T-helper 9 cell (primary cell): ENCODE data around the gene PLXNA4.

Experiments
- DNase-seq: peaks from one replicate; pipeline ENCODE4 v3.0.0-alpha.2; 2020

The PLXNA4 gene

DNA sequence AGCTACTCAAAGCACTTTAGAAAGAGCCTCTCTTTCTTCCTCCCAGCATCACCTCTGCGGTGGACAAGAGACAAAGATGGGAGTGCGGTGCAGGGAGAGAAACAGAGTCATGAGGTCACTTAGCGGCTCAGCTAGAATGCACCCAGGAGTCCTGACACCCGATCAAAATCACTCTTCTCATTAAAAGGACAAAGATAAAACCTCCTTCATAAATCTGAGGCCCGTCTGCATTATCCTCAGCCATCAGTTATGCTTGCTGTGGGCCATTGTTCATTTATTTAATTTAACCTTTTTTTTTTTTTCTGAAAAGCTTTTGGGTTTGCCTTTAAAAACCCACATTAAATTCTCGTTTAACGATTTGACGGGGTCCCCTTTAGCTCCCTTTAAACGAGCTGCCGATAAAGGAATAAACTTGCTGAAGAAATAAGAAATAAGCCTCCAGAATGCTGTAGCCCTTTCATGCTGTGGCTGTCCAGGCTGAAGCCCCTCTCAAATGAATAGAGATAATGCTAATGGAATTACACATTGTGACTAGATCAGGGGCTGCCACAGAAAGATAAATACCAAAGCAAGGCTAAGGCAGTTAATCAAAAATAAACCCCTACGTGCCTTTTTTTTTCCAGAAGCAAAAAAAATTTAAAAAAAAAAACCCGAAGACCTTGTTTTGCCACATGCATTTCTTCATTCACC lies 16.1 kb upstream of the PLXNA4 start:
- no peak for DNase-seq

DNA sequence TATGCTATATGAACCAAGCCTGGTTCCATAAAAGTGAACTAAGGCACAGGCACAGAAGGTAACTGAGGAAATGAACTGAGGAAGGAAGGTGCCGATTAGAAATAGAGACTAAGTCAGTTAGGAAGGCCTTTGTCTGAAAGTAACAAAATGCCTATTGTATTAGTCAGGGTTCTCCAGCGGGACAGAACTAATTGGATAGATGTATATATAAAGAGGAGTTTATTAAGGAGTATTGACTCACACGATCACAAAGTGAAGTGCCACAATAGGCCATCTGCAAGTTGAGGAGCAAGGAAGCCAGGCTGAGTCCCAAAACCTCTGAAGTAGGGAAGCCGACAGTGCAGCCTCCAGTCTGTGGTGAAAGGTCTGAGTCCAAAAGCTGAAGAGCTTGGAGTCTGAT lies 13.9 kb upstream of the PLXNA4 start:
- no peak for DNase-seq

GRCh38 chr7:132588596-132588995 lies 12.3 kb upstream of the PLXNA4 start:
- DNase-seq, result no peak

GRCh38 chr7:132584796-132585494 lies 8.7 kb upstream of the PLXNA4 start:
- no peak for DNase-seq

DNA sequence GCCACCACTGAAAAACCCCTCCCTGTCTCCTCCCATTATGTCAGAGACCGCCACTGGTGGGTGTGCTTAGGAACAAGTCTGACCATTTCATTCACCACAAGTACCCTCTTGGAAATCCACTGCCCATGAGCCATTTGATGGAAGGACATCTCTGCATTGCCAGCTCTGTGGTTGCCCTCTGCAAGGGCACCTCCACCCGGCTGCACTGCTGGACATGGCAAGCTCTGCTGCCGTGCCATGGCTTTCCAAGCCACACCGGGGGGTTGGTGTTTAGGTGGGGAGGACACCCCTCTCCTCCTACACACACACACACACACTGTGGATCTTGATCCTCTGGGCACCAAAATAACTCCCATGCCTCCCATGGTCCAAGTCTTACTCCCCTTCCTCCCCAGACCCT lies 5.2 kb upstream of the PLXNA4 start:
- DNase-seq, result no peak

DNA sequence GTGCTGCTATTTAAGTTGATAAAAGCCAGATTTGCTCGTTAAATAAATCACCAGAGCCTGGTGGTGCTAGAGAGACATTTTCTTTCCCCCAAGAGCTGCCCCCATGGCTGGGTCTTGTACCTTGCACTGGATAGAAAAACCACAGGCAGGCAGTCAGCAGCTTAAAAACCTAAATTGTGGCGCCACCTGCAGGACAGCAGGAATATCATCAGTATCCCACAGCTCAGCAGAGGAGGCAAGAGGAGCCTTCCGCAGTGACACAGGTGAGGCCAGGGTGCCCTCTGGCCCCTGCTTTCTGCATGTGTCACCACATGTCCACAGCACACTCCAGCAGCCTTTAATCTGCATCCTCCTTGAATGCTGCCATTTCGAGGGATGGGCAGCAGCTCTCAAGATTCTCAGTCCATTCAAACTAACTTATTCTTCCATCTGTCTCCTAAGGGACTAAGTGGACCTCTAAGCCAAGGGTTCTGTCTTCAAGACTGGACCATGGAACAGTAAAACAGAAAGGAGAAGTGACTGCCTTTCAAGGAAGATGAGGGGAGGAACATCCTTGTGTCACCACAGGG lies 4.5 kb upstream of the PLXNA4 start:
- DNase-seq, result peak; percentile 62

DNA sequence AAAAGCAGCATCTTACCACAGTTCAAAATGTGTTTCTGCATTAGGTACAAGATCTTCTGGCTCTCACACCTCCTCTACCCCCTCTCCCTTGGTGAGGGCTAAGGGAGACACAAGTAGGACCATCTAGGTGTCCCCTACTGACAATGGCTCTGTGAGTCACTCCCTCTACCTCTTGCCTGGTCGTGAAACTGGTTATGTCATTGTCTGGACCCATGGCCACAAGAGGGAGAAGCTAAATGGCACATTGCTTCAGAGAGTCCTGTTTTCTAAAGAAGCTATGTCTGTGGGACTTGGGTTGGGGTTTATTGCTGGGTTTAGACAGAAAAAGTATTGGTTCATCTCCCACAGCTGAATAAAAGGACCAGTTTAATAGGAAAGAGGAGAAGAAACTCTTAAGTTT lies 4.0 kb upstream of the PLXNA4 start:
- no peak for DNase-seq

DNA sequence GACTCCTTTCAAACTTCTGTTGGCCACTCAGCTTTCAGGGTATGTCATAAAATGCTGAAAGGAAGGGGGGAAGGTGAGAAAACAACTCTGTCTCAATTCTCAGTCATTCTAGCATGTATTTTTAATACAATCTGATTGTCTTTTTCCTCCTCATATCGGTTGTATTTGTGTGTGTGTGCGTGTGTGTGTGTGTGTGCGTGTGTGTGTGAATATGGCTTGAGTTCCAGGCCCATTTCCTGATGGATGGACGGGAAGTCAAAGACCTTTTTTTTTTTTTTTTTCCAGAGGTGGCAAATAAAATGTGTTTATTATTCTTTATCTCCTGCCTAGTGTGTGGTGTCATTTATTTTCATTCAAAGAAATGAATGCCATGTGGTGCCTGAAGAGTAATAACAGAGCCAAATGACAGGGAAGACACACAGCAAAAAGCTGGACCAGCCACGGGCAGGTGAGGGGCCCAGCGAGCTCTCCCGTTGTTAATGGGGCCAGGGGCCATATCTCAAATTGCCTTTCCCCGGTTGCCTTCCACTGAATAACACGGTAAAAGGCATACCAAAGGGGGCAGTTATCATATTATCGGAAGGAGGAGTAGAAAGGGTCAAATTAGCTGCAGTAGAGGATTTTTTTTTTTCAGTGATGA lies 3.1 kb upstream of the PLXNA4 start:
- DNase-seq, result no peak

DNA sequence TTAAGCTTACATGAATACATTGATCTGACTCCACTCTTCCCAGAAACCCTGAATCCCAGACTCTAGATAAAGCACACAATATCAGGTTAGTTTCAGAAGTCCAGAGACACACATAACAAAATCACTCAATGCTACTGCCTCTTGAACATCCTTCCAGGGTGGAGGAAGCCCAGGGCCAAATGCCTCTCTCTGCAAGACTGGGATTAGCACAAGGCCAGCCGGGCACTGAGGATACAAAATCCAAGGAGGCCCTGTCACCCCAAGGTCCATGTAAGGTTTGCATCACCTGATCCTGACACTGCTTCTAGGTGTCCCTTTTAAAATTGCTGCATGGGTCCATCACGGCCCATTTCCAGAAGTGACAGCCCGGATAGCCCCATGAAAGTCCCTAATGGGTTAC lies 2.6 kb upstream of the PLXNA4 start:
- no peak for DNase-seq

- DNase-seq, result no peak
These were observed 1.7 kb upstream of the PLXNA4 start for GRCh38 chr7:132578050-132578370.

GRCh38 chr7:132577206-132578049 lies 1.2 kb upstream of the PLXNA4 start:
- no peak for DNase-seq

DNA sequence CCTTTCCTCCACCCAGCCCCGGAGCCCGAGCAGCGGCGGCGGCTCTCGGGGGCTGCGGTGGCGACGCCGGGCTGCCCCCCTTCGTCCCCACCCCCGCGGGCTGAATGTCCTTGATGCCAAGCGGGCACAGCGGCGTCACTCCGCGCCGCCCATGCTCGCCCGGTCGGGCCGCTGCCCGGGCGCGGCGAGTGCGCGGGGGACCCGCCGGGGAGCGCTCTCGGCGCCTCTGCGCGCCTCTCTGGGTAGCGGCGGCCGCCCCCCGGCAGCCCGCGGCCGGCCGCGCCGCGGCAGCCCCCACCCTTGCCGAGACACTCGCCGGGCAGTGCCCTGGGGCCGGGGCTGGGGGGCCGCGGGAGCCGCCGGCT lies 433 bp upstream of the PLXNA4 start:
- DNase-seq, result no peak

DNA sequence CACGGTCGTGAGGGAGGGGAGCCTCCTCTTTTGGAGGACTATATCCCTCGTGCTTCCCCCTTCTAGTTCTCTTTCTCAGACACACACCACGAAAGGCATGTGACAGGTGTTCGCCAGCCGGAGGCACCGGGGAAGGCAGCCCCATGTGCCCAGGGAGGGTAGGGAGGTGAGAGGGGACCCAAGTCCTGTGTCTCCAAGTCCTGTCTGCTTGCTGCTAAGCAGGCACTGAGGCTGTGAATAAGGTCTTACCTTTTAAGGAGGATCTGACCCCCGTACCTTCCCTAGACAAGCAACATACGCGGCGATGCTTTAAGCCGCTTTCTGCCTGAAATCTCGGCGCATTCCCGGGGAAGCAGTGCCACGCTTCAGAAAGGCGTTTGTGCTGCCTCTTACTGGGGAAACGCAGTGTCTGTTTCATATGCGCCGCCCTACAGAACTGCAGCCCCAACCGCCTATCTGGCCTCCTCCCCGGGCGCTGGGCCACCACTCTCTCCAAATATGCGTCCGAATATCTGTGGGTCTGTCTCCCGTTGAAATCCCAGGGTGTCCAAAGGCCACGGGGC lies 770 bp downstream of the PLXNA4 start:
- DNase-seq, result no peak

- DNase-seq, result no peak
These were observed 2.0 kb downstream of the PLXNA4 start for GRCh38 chr7:132574223-132574622.

GRCh38 chr7:132573251-132573955 lies 2.9 kb downstream of the PLXNA4 start:
- no peak for DNase-seq

- DNase-seq, result no peak
These were observed 3.7 kb downstream of the PLXNA4 start for GRCh38 chr7:132572526-132572925.

- DNase-seq, result no peak
These were observed 4.3 kb downstream of the PLXNA4 start for GRCh38 chr7:132571970-132572369.

GRCh38 chr7:132569884-132570614 lies 6.2 kb downstream of the PLXNA4 start:
- no peak for DNase-seq

GRCh38 chr7:132568962-132569361 lies 7.3 kb downstream of the PLXNA4 start:
- DNase-seq, result no peak

DNA sequence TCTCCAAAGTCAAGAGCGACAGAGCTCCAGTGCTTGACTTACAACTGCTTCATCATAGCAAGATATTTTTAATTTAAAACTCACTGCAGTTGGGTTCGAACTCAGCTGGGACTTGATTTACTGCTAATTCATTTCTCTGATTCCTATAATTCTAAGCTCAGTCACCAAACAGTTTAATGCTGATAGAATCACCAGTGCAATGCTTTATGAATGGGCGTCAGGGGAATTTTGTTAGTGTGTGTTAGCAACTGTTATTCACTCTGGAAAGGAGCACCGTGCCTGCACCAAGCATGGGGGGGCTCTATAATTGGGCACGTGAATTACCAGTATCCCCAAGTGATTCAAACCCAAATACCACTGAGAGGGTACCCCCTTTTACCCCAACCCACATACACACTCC lies 10.4 kb downstream of the PLXNA4 start:
- DNase-seq, result no peak

- no peak for DNase-seq
These were observed 10.8 kb downstream of the PLXNA4 start for GRCh38 chr7:132565441-132565840.
